Measurements from ENCODE around the gene KRTAP10-11.

KRTAP10-11 gene

DNA sequence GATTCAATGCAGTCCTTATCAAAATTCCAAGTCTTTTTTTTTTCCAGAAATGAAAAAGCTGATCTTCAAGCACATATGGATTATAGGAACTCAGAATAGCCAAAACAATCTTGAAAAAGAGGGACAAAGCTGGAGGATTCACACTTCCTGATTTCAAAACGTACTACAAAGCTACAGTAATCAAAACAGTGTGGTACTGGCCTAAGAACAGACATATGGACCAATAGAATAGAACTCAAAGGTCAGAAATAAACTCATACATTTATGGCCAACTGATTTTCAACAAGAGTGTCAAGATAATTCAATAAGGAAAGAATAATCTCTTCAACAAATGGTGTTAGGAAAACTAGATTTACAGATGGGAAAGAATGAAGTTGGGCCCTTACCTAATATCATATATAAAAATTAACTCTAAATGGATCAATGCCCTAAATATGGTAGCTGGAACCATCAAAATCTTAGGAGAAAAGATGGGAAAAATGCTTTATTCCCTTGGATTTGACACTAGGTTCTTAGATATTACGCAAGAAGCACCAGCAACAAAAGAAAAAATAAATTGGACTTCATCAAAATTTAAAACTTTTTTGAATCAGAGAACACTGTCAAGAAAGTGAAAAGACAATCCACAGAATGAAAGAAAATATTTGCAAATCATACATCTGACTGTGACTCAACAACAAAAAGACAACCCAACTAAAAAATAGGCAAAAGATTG is 46.7 kb downstream of the KRTAP10-11 start:
- Histone ChIP-seq H3K9me2 (replicated peaks; ENCODE audit: insufficient read depth, low read length) (no peaks in the 10 kb centered on the region), H3K9ac (ENCODE audit: low read length) (no peak overlapping the region), H3K27me3 (replicated peaks; ENCODE audit: insufficient read depth, low read length) (peaks cover 97% of the 10 kb centered on the region)

DNA sequence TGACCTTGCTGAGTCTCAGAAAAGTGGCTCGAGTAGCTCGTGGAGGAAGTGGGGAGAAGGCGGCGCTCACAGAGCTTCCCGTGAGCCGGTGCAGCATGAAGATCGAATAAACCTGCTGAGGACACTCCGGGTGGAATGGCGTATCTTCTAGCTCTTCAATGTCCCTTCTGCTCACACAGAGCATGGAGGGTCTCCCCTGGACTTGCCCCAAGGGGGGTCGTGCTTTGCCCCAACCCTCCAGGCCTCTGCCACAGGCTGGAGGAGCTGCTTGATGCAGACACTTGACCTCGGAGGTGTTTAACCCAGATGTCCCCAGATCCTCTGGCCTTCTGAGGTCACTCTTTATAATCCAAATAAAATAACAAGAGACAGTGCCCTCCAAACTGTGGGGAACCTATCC is 48.6 kb downstream of the KRTAP10-11 start:
- DNase-seq, result no peak
- no peak overlapping the region for H3K4me2 ChIP-seq (ENCODE audit: low read depth, low read length)
- no peak overlapping the region for H3K4me3 ChIP-seq (ENCODE audit: low read length)
- H2AFZ ChIP-seq (ENCODE audit: low read length), result no peak overlapping the region
- no peak overlapping the region for H3K27ac ChIP-seq (ENCODE audit: low read length)
- H3K36me3 ChIP-seq (replicated peaks; ENCODE audit: insufficient read depth, low read length), result no peaks in the 10 kb centered on the region
- no peaks in the 10 kb centered on the region for H3K79me2 ChIP-seq (ENCODE audit: low read length)
- peaks cover 98% of the 10 kb centered on the region for H3K27me3 ChIP-seq (replicated peaks; ENCODE audit: insufficient read depth, low read length)
- H3K9me2 ChIP-seq (replicated peaks; ENCODE audit: insufficient read depth, low read length), result no peaks in the 10 kb centered on the region
- no peaks in the 10 kb centered on the region for H4K20me1 ChIP-seq (ENCODE audit: insufficient read depth, low read length)
- TF ChIP-seq EZH2 (optimal IDR thresholded peaks at IDR 0.05; ENCODE audit: low read depth, low read length) (no peak), EZH2phosphoT487 (IDR thresholded peaks at IDR 0.05; ENCODE audit: low read length) (no peak)
- TF ChIP-seq, protein P1, sequence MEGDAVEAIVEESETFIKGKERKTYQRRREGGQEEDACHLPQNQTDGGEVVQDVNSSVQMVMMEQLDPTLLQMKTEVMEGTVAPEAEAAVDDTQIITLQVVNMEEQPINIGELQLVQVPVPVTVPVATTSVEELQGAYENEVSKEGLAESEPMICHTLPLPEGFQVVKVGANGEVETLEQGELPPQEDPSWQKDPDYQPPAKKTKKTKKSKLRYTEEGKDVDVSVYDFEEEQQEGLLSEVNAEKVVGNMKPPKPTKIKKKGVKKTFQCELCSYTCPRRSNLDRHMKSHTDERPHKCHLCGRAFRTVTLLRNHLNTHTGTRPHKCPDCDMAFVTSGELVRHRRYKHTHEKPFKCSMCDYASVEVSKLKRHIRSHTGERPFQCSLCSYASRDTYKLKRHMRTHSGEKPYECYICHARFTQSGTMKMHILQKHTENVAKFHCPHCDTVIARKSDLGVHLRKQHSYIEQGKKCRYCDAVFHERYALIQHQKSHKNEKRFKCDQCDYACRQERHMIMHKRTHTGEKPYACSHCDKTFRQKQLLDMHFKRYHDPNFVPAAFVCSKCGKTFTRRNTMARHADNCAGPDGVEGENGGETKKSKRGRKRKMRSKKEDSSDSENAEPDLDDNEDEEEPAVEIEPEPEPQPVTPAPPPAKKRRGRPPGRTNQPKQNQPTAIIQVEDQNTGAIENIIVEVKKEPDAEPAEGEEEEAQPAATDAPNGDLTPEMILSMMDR (IDR thresholded peaks at IDR 0.05; ENCODE audit: low read length), result no peak
- no peaks in the 10 kb centered on the region for H3K4me1 ChIP-seq (ENCODE audit: low read length)
- no peaks in the 10 kb centered on the region for H3F3A ChIP-seq (ENCODE audit: insufficient read depth, low read length)
- no peak overlapping the region for H3K9ac ChIP-seq (ENCODE audit: low read length)
- no peaks in the 10 kb centered on the region for H3K9me3 ChIP-seq (replicated peaks; ENCODE audit: insufficient read depth, low read length)

More for the DNA sequence above, 46.7 kb downstream of the KRTAP10-11 start:
- H3K4me2 ChIP-seq (ENCODE audit: low read depth, low read length), result no peak overlapping the region
- H3K79me2 ChIP-seq (ENCODE audit: low read length), result no peaks in the 10 kb centered on the region
- TF ChIP-seq EZH2phosphoT487 (IDR thresholded peaks at IDR 0.05; ENCODE audit: low read length), result no peak
- TF ChIP-seq EZH2 (optimal IDR thresholded peaks at IDR 0.05; ENCODE audit: low read depth, low read length), result no peak
- TF ChIP-seq, protein P1 (IDR thresholded peaks at IDR 0.05; ENCODE audit: low read length), result no peak
- H3K9me3 ChIP-seq (replicated peaks; ENCODE audit: insufficient read depth, low read length), result no peaks in the 10 kb centered on the region
- H2AFZ ChIP-seq (ENCODE audit: low read length), result no peak overlapping the region
- H3F3A ChIP-seq (ENCODE audit: insufficient read depth, low read length), result no peaks in the 10 kb centered on the region
- no peaks in the 10 kb centered on the region for H4K20me1 ChIP-seq (ENCODE audit: insufficient read depth, low read length)
- no peak for DNase-seq
- H3K36me3 ChIP-seq (replicated peaks; ENCODE audit: insufficient read depth, low read length), result no peaks in the 10 kb centered on the region
- H3K27ac ChIP-seq (ENCODE audit: low read length), result no peak overlapping the region
- no peak overlapping the region for H3K4me3 ChIP-seq (ENCODE audit: low read length)
- H3K4me1 ChIP-seq (ENCODE audit: low read length), result no peaks in the 10 kb centered on the region

DNA sequence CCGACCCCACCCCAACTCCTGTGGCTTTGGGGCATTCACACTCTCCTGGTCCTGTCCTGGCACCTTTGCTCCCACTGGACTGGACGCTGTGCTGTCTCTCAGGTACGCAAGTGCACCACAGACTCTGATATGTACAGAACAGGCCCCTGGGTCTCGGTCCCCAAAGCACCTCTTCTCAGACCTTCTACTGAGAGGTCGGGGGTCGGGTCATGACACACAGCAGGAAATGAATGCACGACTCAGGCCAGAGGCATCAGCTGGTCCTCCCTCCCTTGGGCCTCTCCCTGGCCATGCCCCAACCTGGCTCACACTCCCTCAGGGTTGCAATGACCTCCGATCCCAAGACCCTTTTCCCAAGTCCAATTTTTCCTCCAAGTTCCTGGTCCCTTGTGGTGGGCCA is 49.0 kb downstream of the KRTAP10-11 start:
- no peak overlapping the region for H2AFZ ChIP-seq (ENCODE audit: low read length)
- H3F3A ChIP-seq (ENCODE audit: insufficient read depth, low read length), result no peaks in the 10 kb centered on the region
- H3K27ac ChIP-seq (ENCODE audit: low read length), result no peak overlapping the region
- H3K4me1 ChIP-seq (ENCODE audit: low read length), result no peaks in the 10 kb centered on the region
- no peak overlapping the region for H3K4me2 ChIP-seq (ENCODE audit: low read depth, low read length)
- no peak overlapping the region for H3K4me3 ChIP-seq (ENCODE audit: low read length)
- no peaks in the 10 kb centered on the region for H4K20me1 ChIP-seq (ENCODE audit: insufficient read depth, low read length)
- TF ChIP-seq, protein P1 (IDR thresholded peaks at IDR 0.05; ENCODE audit: low read length), result no peak
- TF ChIP-seq EZH2 (optimal IDR thresholded peaks at IDR 0.05; ENCODE audit: low read depth, low read length) (no peak), EZH2phosphoT487 (IDR thresholded peaks at IDR 0.05; ENCODE audit: low read length) (no peak)
- no peak overlapping the region for H3K9ac ChIP-seq (ENCODE audit: low read length)
- no peaks in the 10 kb centered on the region for H3K9me3 ChIP-seq (replicated peaks; ENCODE audit: insufficient read depth, low read length)
- no peak for DNase-seq
- H3K79me2 ChIP-seq (ENCODE audit: low read length), result no peaks in the 10 kb centered on the region
- no peaks in the 10 kb centered on the region for H3K36me3 ChIP-seq (replicated peaks; ENCODE audit: insufficient read depth, low read length)
- H3K27me3 ChIP-seq (replicated peaks; ENCODE audit: insufficient read depth, low read length), result peaks cover 98% of the 10 kb centered on the region
- H3K9me2 ChIP-seq (replicated peaks; ENCODE audit: insufficient read depth, low read length), result no peaks in the 10 kb centered on the region

All from MM.1S (cell line).